Epithelial cell of proximal tubule (primary cell): ENCODE data around the gene JARID2. TPM values are rescaled to one million over a fixed set of nuclear protein-coding genes. Genes with fewer than 3 reads are reported as not detected.

Source experiments
- DNase-seq: peaks from one replicate; pipeline ENCODE4 v3.0.0-alpha.2; 2011; ENCODE audit warnings: low read depth
- H3K4me3 ChIP-seq: 2 replicates; pipeline ENCODE4 v1.5.1; 2011; ENCODE audit warnings: low read depth, mild to moderate bottlenecking, low read length
- total RNA-seq: library from RNA; depleted of rRNA; stranded (reverse); fragments of >200 nt; gene quantifications from 2 replicates; pipeline ENCODE4 v1.2.3, GENCODE V29; 2015
- TF ChIP-seq, protein P1 (sequence below): conservative IDR thresholded peaks from 2 replicates; pipeline ENCODE4 v1.5.1; 2012; ENCODE audit warnings: low read depth, mild to moderate bottlenecking, low read length

Gene JARID2
- total RNA-seq, 1 donor from 2014 or later = 5.1 TPM

DNA sequence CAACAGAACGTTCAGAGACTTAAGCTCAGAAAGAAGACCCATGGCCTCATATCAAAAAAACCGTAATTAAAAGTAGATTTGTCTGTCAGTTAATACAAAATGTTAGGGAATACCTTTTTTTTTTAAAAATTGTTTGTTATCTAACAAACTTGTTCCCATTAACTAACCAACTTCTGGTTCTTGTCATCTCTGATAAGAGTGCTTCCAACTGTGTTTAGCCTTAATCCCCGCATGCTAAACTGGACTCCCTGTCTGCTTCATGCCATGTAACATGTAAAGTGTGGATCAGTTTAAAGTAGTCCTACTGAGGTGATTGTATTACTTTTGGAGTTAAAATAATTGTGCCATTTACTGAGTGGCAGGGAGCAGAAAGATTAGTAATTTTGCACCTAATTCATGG is 6.3 kb downstream of the JARID2 start:
- TF ChIP-seq, protein P1, sequence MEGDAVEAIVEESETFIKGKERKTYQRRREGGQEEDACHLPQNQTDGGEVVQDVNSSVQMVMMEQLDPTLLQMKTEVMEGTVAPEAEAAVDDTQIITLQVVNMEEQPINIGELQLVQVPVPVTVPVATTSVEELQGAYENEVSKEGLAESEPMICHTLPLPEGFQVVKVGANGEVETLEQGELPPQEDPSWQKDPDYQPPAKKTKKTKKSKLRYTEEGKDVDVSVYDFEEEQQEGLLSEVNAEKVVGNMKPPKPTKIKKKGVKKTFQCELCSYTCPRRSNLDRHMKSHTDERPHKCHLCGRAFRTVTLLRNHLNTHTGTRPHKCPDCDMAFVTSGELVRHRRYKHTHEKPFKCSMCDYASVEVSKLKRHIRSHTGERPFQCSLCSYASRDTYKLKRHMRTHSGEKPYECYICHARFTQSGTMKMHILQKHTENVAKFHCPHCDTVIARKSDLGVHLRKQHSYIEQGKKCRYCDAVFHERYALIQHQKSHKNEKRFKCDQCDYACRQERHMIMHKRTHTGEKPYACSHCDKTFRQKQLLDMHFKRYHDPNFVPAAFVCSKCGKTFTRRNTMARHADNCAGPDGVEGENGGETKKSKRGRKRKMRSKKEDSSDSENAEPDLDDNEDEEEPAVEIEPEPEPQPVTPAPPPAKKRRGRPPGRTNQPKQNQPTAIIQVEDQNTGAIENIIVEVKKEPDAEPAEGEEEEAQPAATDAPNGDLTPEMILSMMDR = no peak
- DNase-seq = no peak
- no peak overlapping the region for H3K4me3 ChIP-seq

DNA sequence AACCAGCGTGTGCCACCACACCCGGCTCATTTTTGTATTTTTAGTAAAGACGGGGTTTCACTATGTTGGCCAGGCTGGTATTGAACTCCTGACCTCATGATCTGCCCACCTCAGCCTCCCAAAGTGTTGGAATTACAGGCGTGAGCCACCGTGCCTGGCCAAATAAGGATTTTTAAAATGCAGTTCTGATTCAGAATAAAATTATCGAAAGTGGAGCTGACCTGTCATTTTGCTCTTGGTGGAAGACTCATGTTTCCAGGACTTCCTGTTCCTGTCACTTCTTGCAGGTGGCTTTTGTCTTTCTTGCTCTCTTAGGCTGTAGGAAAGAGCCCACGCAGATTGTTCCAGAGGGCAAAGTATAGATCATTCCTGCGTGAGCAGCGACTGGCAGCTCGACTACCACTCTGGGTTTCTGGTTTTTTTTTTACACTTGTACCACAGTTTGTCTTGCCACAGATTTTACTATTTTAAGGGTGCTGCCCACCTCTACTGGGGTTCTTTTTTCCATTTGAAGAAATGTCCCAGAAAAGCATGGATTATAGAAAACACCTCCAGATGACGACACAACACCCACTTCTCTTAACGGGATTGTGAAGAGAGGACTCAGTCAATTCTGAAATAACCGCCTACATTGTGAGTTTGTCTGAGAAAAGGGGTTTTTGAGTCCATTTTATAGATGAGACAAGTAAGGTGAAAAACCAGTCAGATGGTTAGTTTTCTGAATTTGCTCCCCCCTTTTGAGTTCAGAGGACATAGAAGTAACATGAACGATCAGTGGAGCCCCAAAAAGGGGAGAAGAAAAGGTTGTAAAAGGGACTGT is 7.5 kb downstream of the JARID2 start:
- TF ChIP-seq, protein P1 = no peak
- no peak overlapping the region for H3K4me3 ChIP-seq
- DNase-seq = no peak

DNA sequence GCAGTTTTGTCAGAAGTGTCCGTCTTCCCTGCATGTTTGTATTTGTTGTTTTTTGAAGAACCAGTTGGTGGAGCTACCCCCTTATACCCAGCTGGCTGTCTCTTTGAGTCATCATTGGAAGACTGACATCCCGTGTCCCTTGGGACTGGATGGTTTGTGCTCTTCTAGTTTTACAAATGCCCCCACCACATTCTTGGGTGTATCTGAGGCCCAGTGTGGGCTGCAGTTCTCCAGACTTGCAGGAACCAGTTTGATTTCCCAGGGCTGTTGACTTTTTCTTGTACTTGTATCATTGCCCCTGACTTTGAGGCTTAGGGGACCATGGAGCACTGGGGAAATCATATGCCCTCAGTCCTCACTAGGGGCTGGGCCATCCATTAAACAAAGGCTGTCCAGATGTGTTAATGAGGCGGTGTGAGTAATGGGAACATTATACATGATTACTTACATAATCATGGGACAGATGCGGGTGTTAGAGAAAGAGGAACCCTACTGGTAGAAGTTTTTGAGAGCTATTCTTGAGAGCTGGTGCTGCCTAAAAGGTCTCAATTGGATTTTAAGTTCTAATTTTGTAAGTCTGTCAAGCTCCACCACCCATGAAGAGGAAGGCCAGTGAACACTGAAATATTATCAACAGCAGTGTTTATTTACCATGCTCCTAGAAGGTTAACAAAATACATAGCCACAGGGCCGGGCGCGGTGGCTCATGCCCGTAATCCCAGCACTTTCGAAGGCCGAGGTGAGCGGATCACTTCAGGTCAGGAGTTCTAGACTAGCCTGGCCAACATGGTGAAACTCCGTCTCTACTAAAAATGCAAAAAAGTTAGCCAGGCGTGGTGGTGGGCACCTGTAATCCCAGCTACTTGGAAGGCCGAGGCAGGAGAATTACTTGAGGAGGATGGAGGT is 8.5 kb downstream of the JARID2 start:
- DNase-seq = no peak
- no peak overlapping the region for H3K4me3 ChIP-seq
- TF ChIP-seq, protein P1 = peak; percentile 36

DNA sequence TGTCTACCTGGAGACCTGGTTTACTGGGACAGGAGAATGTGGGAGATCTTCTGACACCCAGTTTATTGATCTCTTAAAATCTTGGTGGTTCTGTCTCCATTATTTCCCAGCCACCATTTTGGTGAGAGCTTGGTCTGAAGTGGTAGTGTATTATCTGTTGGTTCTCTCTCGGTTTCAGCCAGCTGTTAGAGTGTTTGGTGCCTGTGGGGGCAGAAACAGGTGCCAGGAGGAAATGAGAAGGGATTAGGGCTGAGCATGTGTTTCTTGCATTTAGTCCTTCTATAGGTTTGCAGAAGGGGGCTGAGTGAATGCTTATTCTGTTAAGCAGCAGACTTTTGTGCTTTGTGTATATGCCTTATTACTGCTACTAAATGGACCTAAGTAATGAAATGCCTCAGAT is 9.6 kb downstream of the JARID2 start:
- DNase-seq = no peak
- TF ChIP-seq, protein P1 = no peak
- H3K4me3 ChIP-seq = no peak overlapping the region

DNA sequence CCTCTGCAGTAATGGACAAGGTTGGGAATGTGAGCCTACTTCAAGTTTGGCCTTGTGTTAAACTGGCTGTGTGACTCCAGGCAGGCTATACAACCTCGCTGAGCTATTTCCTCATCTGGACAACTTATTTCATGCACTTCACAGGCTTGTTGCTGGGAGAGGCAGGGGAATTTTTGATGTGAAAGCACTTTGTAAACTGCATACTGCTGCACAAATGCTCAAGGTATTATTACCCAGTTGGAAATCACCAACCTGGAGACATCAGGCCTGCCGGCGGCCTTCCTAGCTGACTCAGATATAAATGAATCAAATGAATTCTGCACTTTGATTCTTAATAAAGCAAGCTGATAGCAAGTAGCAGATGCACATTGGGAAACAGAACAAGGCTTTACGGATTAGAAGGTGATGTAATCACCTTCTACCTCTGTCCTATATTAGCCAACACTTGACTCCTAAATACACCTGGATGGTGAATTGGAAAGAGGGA is 10.1 kb downstream of the JARID2 start:
- no peak overlapping the region for H3K4me3 ChIP-seq
- DNase-seq = no peak
- TF ChIP-seq, protein P1 = no peak

DNA sequence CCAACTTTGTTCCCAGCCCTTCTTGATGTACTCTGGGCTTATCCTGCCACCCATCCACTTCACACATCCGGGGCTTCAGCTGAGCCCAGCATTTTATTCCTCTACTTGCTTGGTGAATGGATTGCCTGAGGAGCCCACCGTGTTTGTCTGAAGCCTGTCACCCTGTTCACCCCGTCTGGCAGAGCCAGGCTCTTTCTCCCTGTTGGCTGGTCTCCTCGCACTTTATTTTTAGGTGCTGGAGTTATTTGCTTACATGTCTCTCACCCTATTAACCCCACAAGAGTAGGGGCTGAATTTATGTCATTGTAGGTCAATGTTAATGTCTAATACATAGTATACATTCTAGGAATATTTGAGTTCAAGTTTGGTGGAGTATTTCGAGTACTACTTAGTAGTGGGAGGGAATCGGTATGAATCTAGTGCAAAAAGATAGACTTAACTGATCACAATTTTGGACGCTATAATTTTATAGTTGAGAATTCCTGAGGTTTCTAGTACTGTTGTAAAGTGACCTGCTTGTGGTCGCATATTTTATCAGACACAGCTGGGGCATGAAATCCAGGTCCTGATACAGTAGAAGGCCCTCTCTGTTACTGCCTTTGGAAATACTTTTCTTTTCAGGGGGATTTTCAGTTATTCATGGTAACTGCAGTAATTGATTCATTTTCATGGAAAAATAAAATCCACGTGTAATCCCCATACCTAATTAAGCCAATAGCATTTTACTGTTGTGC is 10.8 kb downstream of the JARID2 start:
- no peak for DNase-seq
- H3K4me3 ChIP-seq = no peak overlapping the region
- TF ChIP-seq, protein P1 = no peak
